Upper lobe of left lung (tissue), 6 donors: ENCODE data around the gene IQCF2. TPM values are rescaled to one million over a fixed set of nuclear protein-coding genes. Genes with fewer than 3 reads are reported as not detected.
A peak's percentile ranks its signal among the peaks of the same experiment; 100 is the strongest.

ENCODE experiments used
- ATAC-seq, 2 donors: fragments of 200-7000 bp; cut with Tn5 transposase; one replicate each; pipeline ENCODE4 v1.9.1; 2022; ENCODE audit warnings: mild to moderate bottlenecking in 2 of 2, moderate library complexity in 2 of 2; ENCODE audit not compliant: low FRiP score in 2 of 2
- DNase-seq, 2 donors: peaks; one replicate each; pipeline ENCODE4 v3.0.0-alpha.2; 2019 to 2020
- H3K27ac ChIP-seq, 4 donors: fragments of 200-600 bp; sonication (generic); one replicate each; pipeline ENCODE4 v1.5.1; 2016 to 2019
- H3K27me3 ChIP-seq, 4 donors: fragments of 200-600 bp; sonication (generic); one replicate each; pipeline ENCODE4 v1.5.1; 2017 to 2019
- H3K36me3 ChIP-seq, 4 donors: fragments of 200-600 bp; sonication (generic); one replicate each; pipeline ENCODE4 v1.5.1; 2016 to 2019
- H3K4me1 ChIP-seq, 4 donors: fragments of 200-600 bp; sonication (generic); one replicate each; pipeline ENCODE4 v1.5.1; 2018 to 2019
- H3K4me3 ChIP-seq, 4 donors: fragments of 200-600 bp; sonication (generic); one replicate each; pipeline ENCODE4 v1.5.1; 2017 to 2019; ENCODE audit warnings: mild to moderate bottlenecking in 2 of 4, moderate library complexity in 1 of 4
- H3K9me3 ChIP-seq, 4 donors: fragments of 200-600 bp; sonication (generic); one replicate each; pipeline ENCODE4 v1.5.1; 2018 to 2019
- EP300 ChIP-seq, 4 donors: sonication (generic); formaldehyde crosslinking; IDR thresholded peaks; one replicate each; pipeline ENCODE4 v1.5.1; 2017; ENCODE audit warnings: antibody characterized with exemption in 4 of 4, control low read depth in 2 of 4
- POLR2A ChIP-seq, 4 donors: fragments of 450-650 bp; IDR thresholded peaks; one replicate each; pipeline ENCODE4 v1.5.1; 2016 to 2017; ENCODE audit warnings: antibody characterized with exemption in 4 of 4, mild to moderate bottlenecking in 2 of 4
- POLR2AphosphoS5 ChIP-seq, 2 donors: sonication (generic); formaldehyde crosslinking; IDR thresholded peaks; one replicate each; pipeline ENCODE4 v1.5.1; 2017; ENCODE audit warnings: antibody characterized with exemption in 2 of 2
- WGBS, 2 donors: methylation state at CpG; one replicate each; pipeline ENCODE4 v1.1.5; 2017 to 2018; 5-methylcytosine and 5-hydroxymethylcytosine counted together
- total RNA-seq, 6 donors: library from RNA; depleted of rRNA in 4 of 6; stranded (reverse); fragments of >200 nt in 4 of 6; gene quantifications; one replicate each; pipeline versions ENCODE4 v1.1.0 to v1.2.1, GENCODE V29; 2016 to 2021
- TF ChIP-seq, protein P1 (sequence below), 6 experiments: fragments of 450-650 bp in 4 of 6; fragments of 200-600 bp in 2 of 6; sonication (generic) in 2 of 6; IDR thresholded peaks; one replicate each; pipeline ENCODE4 v1.5.1; 2016 to 2019; ENCODE audit warnings: antibody characterized with exemption in 6 of 6
- donor health status: DM: no; HTN: no; CAD: no; lungs with moderate emphysema.
- donor health status: DM: no; HTN: yes; CAD: no; lungs with severe emphysema.

IQCF2 gene
- total RNA-seq, 6 donors from 2014 or later, result not detected

DNA sequence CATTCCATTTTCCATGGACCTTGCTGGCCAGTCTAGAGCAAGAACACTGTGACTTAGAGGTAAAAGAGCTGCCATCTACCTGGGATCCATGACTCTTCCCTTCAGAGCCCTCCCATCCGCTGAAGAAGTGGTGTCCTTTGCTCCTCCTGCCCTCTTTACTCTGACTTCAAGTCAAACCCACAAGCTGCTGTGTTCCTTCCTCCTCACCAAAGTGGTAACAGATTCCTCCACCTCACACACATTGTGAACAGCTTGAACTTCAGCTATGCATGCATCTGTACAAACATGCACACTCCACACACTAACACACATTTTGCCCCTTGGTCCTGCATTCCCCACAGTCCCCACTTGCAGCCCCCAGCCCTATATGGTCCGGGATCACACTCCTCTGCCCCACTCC lies 13.0 kb downstream of the IQCF2 start:
- DNase-seq (no peak), ATAC-seq (peak in 1 of 2 donors; percentile 62)
- 76 to 83% methylated on average over 2 of the region's 2 CpGs for WGBS, 2 donors
- no peaks in the 10 kb centered on the region for H3K4me1 ChIP-seq
- no peaks in the 10 kb centered on the region for H3K36me3 ChIP-seq
- TF ChIP-seq POLR2A (IDR thresholded peaks at IDR 0.05) (no peak), EP300 (IDR thresholded peaks at IDR 0.05) (no peak), POLR2AphosphoS5 (IDR thresholded peaks at IDR 0.05) (no peak)
- TF ChIP-seq, protein P1, sequence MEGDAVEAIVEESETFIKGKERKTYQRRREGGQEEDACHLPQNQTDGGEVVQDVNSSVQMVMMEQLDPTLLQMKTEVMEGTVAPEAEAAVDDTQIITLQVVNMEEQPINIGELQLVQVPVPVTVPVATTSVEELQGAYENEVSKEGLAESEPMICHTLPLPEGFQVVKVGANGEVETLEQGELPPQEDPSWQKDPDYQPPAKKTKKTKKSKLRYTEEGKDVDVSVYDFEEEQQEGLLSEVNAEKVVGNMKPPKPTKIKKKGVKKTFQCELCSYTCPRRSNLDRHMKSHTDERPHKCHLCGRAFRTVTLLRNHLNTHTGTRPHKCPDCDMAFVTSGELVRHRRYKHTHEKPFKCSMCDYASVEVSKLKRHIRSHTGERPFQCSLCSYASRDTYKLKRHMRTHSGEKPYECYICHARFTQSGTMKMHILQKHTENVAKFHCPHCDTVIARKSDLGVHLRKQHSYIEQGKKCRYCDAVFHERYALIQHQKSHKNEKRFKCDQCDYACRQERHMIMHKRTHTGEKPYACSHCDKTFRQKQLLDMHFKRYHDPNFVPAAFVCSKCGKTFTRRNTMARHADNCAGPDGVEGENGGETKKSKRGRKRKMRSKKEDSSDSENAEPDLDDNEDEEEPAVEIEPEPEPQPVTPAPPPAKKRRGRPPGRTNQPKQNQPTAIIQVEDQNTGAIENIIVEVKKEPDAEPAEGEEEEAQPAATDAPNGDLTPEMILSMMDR (IDR thresholded peaks at IDR 0.05), result no peak
- H3K4me3 ChIP-seq, result no peak overlapping the region
- no peak overlapping the region for H3K27ac ChIP-seq
- H3K9me3 ChIP-seq, result no peaks in the 10 kb centered on the region
- no peaks in the 10 kb centered on the region for H3K27me3 ChIP-seq

DNA sequence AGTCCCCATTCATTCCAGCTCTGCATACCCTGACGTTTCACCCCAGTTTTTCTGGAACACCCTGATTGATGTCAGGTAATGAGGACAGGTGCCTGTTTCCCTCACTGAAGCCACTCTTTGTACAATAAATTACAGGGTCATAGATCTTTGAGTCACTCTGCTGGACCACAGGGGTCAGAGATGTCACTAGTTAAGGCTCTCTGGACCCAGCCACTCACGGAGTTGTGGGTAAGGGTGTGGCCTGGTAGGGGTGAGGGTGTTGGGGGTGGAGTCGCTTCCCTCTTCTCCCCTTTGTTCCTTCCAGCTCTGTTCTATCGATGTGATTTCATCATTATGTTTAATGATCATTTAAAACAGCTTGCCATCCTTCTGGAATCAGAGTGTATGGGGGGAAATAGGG lies 13.5 kb downstream of the IQCF2 start:
- no peak for ATAC-seq
- TF ChIP-seq, protein P1 (IDR thresholded peaks at IDR 0.05), result no peak
- TF ChIP-seq POLR2AphosphoS5 (IDR thresholded peaks at IDR 0.05), result no peak
- TF ChIP-seq EP300 (IDR thresholded peaks at IDR 0.05), result no peak
- no peak for TF ChIP-seq POLR2A (IDR thresholded peaks at IDR 0.05)
- no peak overlapping the region for H3K4me3 ChIP-seq

DNA sequence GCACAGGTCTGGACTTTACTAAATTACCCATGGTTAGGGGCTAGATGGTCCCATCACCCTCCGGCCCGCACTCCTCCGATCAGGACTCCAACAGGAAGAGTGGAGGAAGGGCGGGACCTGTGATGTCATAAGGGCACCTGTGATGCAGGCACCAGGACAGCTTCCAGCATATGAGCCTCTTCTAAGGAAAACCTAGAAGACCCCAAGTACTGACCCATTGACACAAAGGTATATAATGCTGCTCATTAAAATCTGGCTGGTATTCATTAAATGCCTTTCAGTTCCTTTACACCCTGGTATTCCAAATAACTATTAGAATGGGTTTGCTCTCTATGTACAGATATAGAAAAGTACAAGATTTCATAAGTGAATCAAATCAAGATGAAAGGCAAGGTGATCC lies 14.1 kb downstream of the IQCF2 start, which contains the start of gene IQCF5:
TSS of gene IQCF5 (minus strand) at position 101 of the 400 bp plus-strand sequence. CDS start at position 31, 70 bp downstream.
- DNase-seq, result no peak
- WGBS, 2 donors, result 82 to 90% methylated on average over 4 of the region's 4 CpGs
- TF ChIP-seq POLR2A (IDR thresholded peaks at IDR 0.05) (no peak), EP300 (IDR thresholded peaks at IDR 0.05) (no peak), POLR2AphosphoS5 (IDR thresholded peaks at IDR 0.05) (no peak)
- TF ChIP-seq, protein P1 (IDR thresholded peaks at IDR 0.05), result no peak

More for the DNA sequence above, 13.5 kb downstream of the IQCF2 start:
- no peaks in the 10 kb centered on the region for H3K36me3 ChIP-seq
- no peak overlapping the region for H3K27ac ChIP-seq
- WGBS, 2 donors, result 53 to 70% methylated on average over 4 of the region's 4 CpGs
- no peaks in the 10 kb centered on the region for H3K27me3 ChIP-seq
- H3K9me3 ChIP-seq, result no peaks in the 10 kb centered on the region
- no peak for DNase-seq
- H3K4me1 ChIP-seq, result no peaks in the 10 kb centered on the region

DNA sequence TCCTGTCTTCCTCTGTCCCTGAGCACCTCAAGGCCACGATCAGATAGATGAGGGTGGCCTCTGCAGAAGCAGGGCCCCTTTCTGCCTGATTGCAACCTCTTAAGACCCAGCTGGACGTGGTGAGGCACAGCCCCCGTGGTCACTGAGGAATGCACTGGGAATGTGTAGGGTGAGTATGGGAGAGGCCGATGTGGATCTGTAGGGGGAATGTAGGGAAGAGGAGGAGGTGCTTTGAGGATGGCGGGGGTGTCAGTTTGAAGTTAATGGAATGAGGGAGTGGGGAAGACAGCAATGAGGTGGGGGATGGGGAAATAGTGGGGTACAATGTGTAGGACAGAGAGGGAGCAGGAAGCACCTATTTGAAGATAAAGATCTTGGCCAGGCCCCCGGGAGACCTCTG lies 14.8 kb downstream of the IQCF2 start:
- H3K27ac ChIP-seq, result no peak overlapping the region
- no peak for DNase-seq
- ATAC-seq, result no peak
- no peak overlapping the region for H3K4me3 ChIP-seq
- H3K4me1 ChIP-seq, result no peaks in the 10 kb centered on the region
- H3K27me3 ChIP-seq, result no peaks in the 10 kb centered on the region
- TF ChIP-seq POLR2AphosphoS5 (IDR thresholded peaks at IDR 0.05), result no peak
- TF ChIP-seq, protein P1 (IDR thresholded peaks at IDR 0.05), result no peak
- no peak for TF ChIP-seq POLR2A (IDR thresholded peaks at IDR 0.05)
- no peak for TF ChIP-seq EP300 (IDR thresholded peaks at IDR 0.05)
- H3K36me3 ChIP-seq, result no peaks in the 10 kb centered on the region
- no peaks in the 10 kb centered on the region for H3K9me3 ChIP-seq
- WGBS, 2 donors, result 43 to 47% methylated on average over 6 of the region's 6 CpGs

More for the DNA sequence above, 14.1 kb downstream of the IQCF2 start, which contains the start of gene IQCF5:
- no peaks in the 10 kb centered on the region for H3K27me3 ChIP-seq
- no peak for ATAC-seq
- no peaks in the 10 kb centered on the region for H3K4me1 ChIP-seq
- H3K27ac ChIP-seq, result no peak within 1 kb of the TSS
- no peaks in the 10 kb centered on the region for H3K9me3 ChIP-seq
- H3K4me3 ChIP-seq, result no peak within 1 kb of the TSS
- H3K36me3 ChIP-seq, result no peaks in the 10 kb centered on the region

DNA sequence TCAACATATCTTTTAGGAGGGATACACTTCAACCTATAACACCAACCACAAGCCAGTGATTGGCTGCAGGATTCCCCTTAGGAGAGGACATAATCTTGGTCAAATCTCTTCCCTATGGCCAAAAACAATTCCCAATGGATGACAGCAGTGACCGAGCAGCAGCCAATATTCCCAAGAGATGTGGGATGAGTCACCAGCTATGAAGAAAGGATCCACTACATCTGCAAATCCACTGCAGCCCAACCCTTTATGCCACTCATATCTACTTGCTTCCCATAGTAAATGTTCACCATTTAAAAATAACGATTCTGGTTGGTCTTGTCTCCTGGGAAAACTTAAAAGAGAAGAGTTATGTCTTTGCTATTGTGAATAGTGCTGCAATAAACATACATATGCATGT lies 18.5 kb downstream of the IQCF2 start:
- H3K4me1 ChIP-seq, result no peaks in the 10 kb centered on the region
- no peak overlapping the region for H3K27ac ChIP-seq
- no peak overlapping the region for H3K4me3 ChIP-seq
- no peak for DNase-seq
- TF ChIP-seq POLR2A (IDR thresholded peaks at IDR 0.05) (no peak), EP300 (IDR thresholded peaks at IDR 0.05) (no peak), POLR2AphosphoS5 (IDR thresholded peaks at IDR 0.05) (no peak)
- TF ChIP-seq, protein P1 (IDR thresholded peaks at IDR 0.05), result no peak
- no peaks in the 10 kb centered on the region for H3K36me3 ChIP-seq
- no peak for ATAC-seq
- H3K27me3 ChIP-seq, result no peaks in the 10 kb centered on the region
- no peaks in the 10 kb centered on the region for H3K9me3 ChIP-seq
- 35 to 37% methylated on average over 2 of the region's 2 CpGs for WGBS, 2 donors
